HEK293 (cell line): ENCODE data around the gene FZD10.

Source experiments
- CTCF ChIP-seq: fragments of 450-650 bp; formaldehyde crosslinking; IDR thresholded peaks from 2 replicates; pipeline ENCODE4 v1.5.1; 2016; ENCODE audit warnings: missing biosample characterization, missing genetic modification characterization
- MEIS1 ChIP-seq: sonication (generic); formaldehyde crosslinking; IDR thresholded peaks from 2 replicates; pipeline ENCODE4 v1.8.1; 2022; ENCODE audit warnings: missing genetic modification reagents, mild to moderate bottlenecking, borderline replicate concordance
- PATZ1 ChIP-seq: fragments of 450-650 bp; formaldehyde crosslinking; IDR thresholded peaks from 2 replicates; pipeline ENCODE4 v1.5.1; 2016; ENCODE audit warnings: missing biosample characterization, missing genetic modification characterization
- YY1 ChIP-seq: fragments of 450-650 bp; formaldehyde crosslinking; IDR thresholded peaks from 2 replicates; pipeline ENCODE4 v1.5.1; 2018; ENCODE audit warnings: missing biosample characterization, missing genetic modification characterization
- ZBTB7A ChIP-seq: fragments of 450-650 bp; formaldehyde crosslinking; IDR thresholded peaks from 2 replicates; pipeline ENCODE4 v1.5.1; 2016; ENCODE audit warnings: low read depth, missing biosample characterization, missing genetic modification characterization
- ZNF138 ChIP-seq: fragments of 450-650 bp; formaldehyde crosslinking; IDR thresholded peaks from 2 replicates; pipeline ENCODE4 v1.5.1; 2016; ENCODE audit warnings: missing biosample characterization, missing genetic modification characterization, borderline replicate concordance
- ZNF140 ChIP-seq: fragments of 450-650 bp; formaldehyde crosslinking; IDR thresholded peaks from 2 replicates; pipeline ENCODE4 v1.5.1; 2016; ENCODE audit warnings: missing biosample characterization, missing genetic modification characterization
- ZNF639 ChIP-seq: fragments of 450-650 bp; formaldehyde crosslinking; IDR thresholded peaks from 2 replicates; pipeline ENCODE4 v1.5.1; 2016; ENCODE audit warnings: missing biosample characterization, missing genetic modification characterization

GRCh38 chr12:130195776-130196175, 33.5 kb downstream of the FZD10 start:
- no peak for TF ChIP-seq CTCF
- no peak for TF ChIP-seq PATZ1 (tag by site-specific recombination)
- TF ChIP-seq ZNF138 (tag by site-specific recombination) = no peak
- TF ChIP-seq YY1 = no peak
- no peak for TF ChIP-seq ZNF639 (tag by site-specific recombination)
- no peak for TF ChIP-seq ZNF140
- no peak for TF ChIP-seq MEIS1 (CRISPR knock-in tag)
- no peak for TF ChIP-seq ZBTB7A (tag by site-specific recombination)
